ENCODE results near the gene HIRA.

- TF ChIP-seq CTCF (conservative IDR thresholded peaks at IDR 0.05; ENCODE audit: low read depth in 2 of 2) (no peak), ZNF114 (CRISPR knock-in tag; IDR thresholded peaks at IDR 0.05) (no peak), EZH2phosphoT487 (IDR thresholded peaks at IDR 0.05; ENCODE audit: unreplicated experiment) (no peak), POLR2AphosphoS5 (IDR thresholded peaks at IDR 0.05; ENCODE audit: low read depth) (no peak), EZH2 (IDR thresholded peaks at IDR 0.05; ENCODE audit: low read depth, unreplicated experiment) (no peak), CREB1 (CRISPR knock-in tag; IDR thresholded peaks at IDR 0.05; ENCODE audit: low read depth) (no peak), STAT1 (IDR thresholded peaks at IDR 0.05; ENCODE audit: unreplicated experiment) (no peak), ZNF331 (CRISPR knock-in tag; IDR thresholded peaks at IDR 0.05; ENCODE audit: low read depth) (no peak)
These were observed 55.3 kb downstream of the HIRA start for GRCh38 chr22:19376247-19376646.
